Measurements from ENCODE around the gene FBXL4.

The FBXL4 gene

GRCh38 chr6:98824902-98825599, 122.7 kb downstream of the FBXL4 start:
- DNase-seq (ENCODE audit: low spot score): no peak

GRCh38 chr6:98824162-98824901, 123.4 kb downstream of the FBXL4 start:
- peak; percentile 68 for DNase-seq (ENCODE audit: low spot score)

- DNase-seq (ENCODE audit: low spot score): no peak
Observed at GRCh38 chr6:98823428-98824161, 124.2 kb downstream of the FBXL4 start.

GRCh38 chr6:98821756-98822405, 125.9 kb downstream of the FBXL4 start:
- DNase-seq (ENCODE audit: low spot score): no peak

All from ecto neural progenitor cell (in vitro differentiated cells).